PFSK-1 (cell line): ENCODE measurements around the gene FAT2.

Source experiments
- FOXP2 ChIP-seq: optimal IDR thresholded peaks from 2 replicates; pipeline ENCODE3; 2011; ENCODE audit warnings: borderline replicate concordance, control low read depth, inconsistent platforms; ENCODE audit not compliant: insufficient read depth; ENCODE audit errors: extremely low read length, extremely low read depth
- POLR2AphosphoS5 ChIP-seq: IDR thresholded peaks from 2 replicates; pipeline ENCODE4 v1.6.1; 2012; ENCODE audit warnings: low read depth, mild to moderate bottlenecking, control low read depth, low read length, moderate library complexity
- REST ChIP-seq, 2 experiments: IDR thresholded peaks; 2 replicates each; pipeline versions ENCODE4 v1.6.1 to v1.8.0; 2011 to 2012; ENCODE audit warnings: low read depth in 2 of 2, low read length in 2 of 2, control low read depth in 1 of 2, inconsistent platforms in 1 of 2, mild to moderate bottlenecking in 1 of 2, moderate library complexity in 1 of 2; ENCODE audit not compliant: insufficient read depth in 1 of 2
- SIN3A ChIP-seq: IDR thresholded peaks from 2 replicates; pipeline ENCODE4 v1.6.1; 2012; ENCODE audit warnings: mild to moderate bottlenecking, low read length, moderate library complexity, borderline replicate concordance; ENCODE audit not compliant: insufficient read depth
- TAF1 ChIP-seq: IDR thresholded peaks from 2 replicates; pipeline ENCODE4 v1.6.1; 2012; ENCODE audit warnings: low read length, control low read depth, borderline replicate concordance; ENCODE audit not compliant: insufficient read depth

Gene FAT2

GRCh38 chr5:151555760-151556576, 35.2 kb downstream of the FAT2 start:
- TF ChIP-seq FOXP2 (no peak), TAF1 (no peak), POLR2AphosphoS5 (no peak)

- no peak for TF ChIP-seq SIN3A
- TF ChIP-seq REST (IDR thresholded peaks at IDR 0.05; ENCODE audit: insufficient read depth in 1 of 2, low read depth in 2 of 2, low read length in 2 of 2), result no peak
- no peak for TF ChIP-seq TAF1
- no peak for TF ChIP-seq POLR2AphosphoS5
- no peak for TF ChIP-seq FOXP2
These were observed 37.4 kb downstream of the FAT2 start for GRCh38 chr5:151553695-151554094.

DNA sequence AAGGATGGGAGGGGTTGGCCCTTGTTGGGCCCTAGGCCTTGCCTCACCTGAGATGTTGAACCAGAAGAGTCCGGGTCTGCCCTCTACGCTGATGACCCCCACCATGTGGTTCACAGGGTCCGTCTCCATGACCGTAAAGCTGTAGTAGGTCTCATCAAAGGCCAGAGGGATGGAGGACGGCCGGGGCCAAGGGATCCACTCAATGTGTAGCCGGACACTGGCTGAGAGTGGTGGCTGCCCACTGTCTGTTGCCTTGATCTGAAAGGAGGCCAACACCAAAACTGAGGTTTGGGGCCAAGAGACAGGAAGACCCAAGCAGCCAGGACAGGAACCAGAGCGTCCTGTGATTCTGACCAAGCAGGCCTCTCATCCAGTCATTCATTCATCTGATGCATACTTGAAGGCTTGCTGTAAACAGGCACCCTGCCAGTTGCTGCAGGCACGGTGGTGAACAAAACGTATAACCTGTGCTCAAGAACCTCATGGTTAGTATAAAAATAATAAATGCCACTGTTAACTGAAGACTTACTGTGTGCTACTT, 37.9 kb downstream of the FAT2 start:
- no peak for TF ChIP-seq FOXP2
- TF ChIP-seq SIN3A, result no peak
- no peak for TF ChIP-seq REST (IDR thresholded peaks at IDR 0.05; ENCODE audit: insufficient read depth in 1 of 2, low read depth in 2 of 2, low read length in 2 of 2)
- TF ChIP-seq POLR2AphosphoS5, result no peak
- TF ChIP-seq TAF1, result no peak

DNA sequence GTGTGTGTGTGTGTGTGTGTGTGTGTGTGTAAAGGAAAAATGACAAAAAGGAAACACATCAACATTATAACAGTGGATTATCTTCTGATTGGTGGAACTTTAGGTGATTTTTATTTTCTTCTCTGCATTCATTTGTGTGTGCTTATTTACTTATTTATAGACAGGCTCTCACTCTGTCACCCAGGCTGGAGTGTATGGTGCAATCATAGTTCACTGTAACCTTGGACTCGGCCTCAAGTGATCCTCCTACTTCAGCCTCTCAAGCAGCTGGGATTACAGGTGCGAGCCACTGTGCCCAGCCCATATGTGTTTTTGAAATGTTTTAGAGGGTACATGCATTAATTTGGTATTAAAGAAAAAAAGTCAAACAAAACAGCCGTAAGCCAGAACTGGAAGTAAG, 39.1 kb downstream of the FAT2 start:
- TF ChIP-seq FOXP2 (no peak), SIN3A (no peak), REST (IDR thresholded peaks at IDR 0.05; ENCODE audit: insufficient read depth in 1 of 2, low read depth in 2 of 2, low read length in 2 of 2) (no peak), TAF1 (no peak), POLR2AphosphoS5 (no peak)

GRCh38 chr5:151550146-151550545, 41.0 kb downstream of the FAT2 start:
- TF ChIP-seq SIN3A, result no peak
- no peak for TF ChIP-seq POLR2AphosphoS5
- TF ChIP-seq TAF1, result no peak
- TF ChIP-seq REST (IDR thresholded peaks at IDR 0.05; ENCODE audit: insufficient read depth in 1 of 2, low read depth in 2 of 2, low read length in 2 of 2), result no peak
- no peak for TF ChIP-seq FOXP2
